ENCODE data around the gene ZC3H6.
"Not testable (repeated sequence)": the region's sequence is repeated elsewhere in the genome, so short reads cannot be mapped to it uniquely, and the experiment has no call there.

DNA sequence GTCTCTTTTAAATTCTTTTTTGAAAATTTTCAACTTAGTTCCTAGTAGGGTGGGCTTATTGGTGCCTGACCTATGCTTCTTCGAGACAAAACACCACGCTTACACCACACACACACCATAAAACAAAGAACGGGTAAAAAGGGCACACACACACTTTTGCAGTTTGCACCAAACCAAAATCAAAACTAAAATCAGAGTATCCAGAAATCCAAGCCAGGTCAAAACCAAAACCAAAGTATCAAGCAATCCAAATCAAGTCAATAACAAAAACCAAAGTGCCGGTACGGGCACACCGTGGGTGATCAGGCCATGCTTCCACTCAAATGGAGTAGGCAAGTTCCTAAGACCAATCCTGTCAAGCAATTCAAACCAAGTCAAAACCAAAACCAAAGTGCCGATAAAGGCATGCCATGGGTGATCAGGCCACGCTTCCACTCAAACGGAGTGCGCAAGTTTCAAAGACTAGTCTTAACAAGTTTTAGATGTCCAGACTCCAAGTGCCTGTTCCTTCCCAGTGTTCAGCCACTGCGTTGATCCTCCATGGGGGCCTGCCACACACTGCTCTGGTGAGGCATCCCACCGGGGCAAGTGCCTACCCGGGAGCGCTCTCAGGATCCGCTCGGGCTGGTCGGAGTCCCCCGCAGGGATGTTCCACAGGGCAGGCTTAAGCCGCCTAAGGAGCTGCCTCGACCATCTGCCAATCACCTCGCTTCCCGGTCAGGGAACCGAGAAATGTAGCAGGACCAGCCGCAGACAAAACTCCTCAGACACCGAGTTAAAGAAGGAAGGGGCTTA, 77.6 kb downstream of the ZC3H6 start:
- TF ChIP-seq POLR2A (IDR thresholded peaks at IDR 0.05): not testable (repeated sequence)
- TF ChIP-seq, protein P1, sequence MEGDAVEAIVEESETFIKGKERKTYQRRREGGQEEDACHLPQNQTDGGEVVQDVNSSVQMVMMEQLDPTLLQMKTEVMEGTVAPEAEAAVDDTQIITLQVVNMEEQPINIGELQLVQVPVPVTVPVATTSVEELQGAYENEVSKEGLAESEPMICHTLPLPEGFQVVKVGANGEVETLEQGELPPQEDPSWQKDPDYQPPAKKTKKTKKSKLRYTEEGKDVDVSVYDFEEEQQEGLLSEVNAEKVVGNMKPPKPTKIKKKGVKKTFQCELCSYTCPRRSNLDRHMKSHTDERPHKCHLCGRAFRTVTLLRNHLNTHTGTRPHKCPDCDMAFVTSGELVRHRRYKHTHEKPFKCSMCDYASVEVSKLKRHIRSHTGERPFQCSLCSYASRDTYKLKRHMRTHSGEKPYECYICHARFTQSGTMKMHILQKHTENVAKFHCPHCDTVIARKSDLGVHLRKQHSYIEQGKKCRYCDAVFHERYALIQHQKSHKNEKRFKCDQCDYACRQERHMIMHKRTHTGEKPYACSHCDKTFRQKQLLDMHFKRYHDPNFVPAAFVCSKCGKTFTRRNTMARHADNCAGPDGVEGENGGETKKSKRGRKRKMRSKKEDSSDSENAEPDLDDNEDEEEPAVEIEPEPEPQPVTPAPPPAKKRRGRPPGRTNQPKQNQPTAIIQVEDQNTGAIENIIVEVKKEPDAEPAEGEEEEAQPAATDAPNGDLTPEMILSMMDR (IDR thresholded peaks at IDR 0.05): not testable (repeated sequence)

Measured in uterus (tissue), 2 donors.